Fibroblast of lung (primary cell): ENCODE measurements around the gene GAB2. TPM values are rescaled to one million over a fixed set of nuclear protein-coding genes. Genes with fewer than 3 reads are reported as not detected.
A peak's percentile ranks its signal among the peaks of the same experiment; 100 is the strongest.

ENCODE experiments used
- DNase-seq, 2 donors: peaks; one replicate each; pipeline versions ENCODE4 v3.0.0 to v3.0.0-alpha.2; 2010; ENCODE audit warnings: low read depth in 2 of 2
- H2AFZ ChIP-seq: 2 replicates; pipeline ENCODE4 v1.5.1; 2012; ENCODE audit warnings: low read length, control low read depth, inconsistent platforms
- H3K27ac ChIP-seq: 2 replicates; pipeline ENCODE4 v1.5.1; 2011; ENCODE audit warnings: low read length, control low read depth; ENCODE audit not compliant: insufficient read depth
- H3K27me3 ChIP-seq: 2 replicates; pipeline ENCODE4 v1.5.1; 2011; ENCODE audit warnings: mild to moderate bottlenecking, low read length; ENCODE audit not compliant: control insufficient read depth, insufficient read depth
- H3K36me3 ChIP-seq: 2 replicates; pipeline ENCODE4 v1.5.1; 2011; ENCODE audit warnings: low read length; ENCODE audit not compliant: control insufficient read depth, insufficient read depth
- H3K4me1 ChIP-seq: 2 replicates; pipeline ENCODE4 v1.5.1; 2011; ENCODE audit warnings: low read length; ENCODE audit not compliant: control insufficient read depth, insufficient read depth; ENCODE audit errors: extremely low read depth
- H3K4me2 ChIP-seq: 2 replicates; pipeline ENCODE4 v1.5.1; 2011; ENCODE audit warnings: low read length, control low read depth; ENCODE audit not compliant: insufficient read depth; ENCODE audit errors: extremely low read depth
- H3K4me3 ChIP-seq, 4 experiments: fragments of 200-600 bp in 1 of 4; sonication (generic) in 1 of 4; replicated peaks in 1 of 4; 2 replicates each; pipeline ENCODE4 v1.5.1; 2011 to 2016; ENCODE audit warnings: low read length in 4 of 4, low read depth in 3 of 4, mild to moderate bottlenecking in 3 of 4, control low read depth in 2 of 4, inconsistent platforms in 1 of 4, mixed read lengths in 1 of 4; ENCODE audit not compliant: insufficient read depth in 1 of 4; ENCODE audit errors: control extremely low read depth in 1 of 4
- H3K79me2 ChIP-seq: 2 replicates; pipeline ENCODE4 v1.5.1; 2012; ENCODE audit warnings: mild to moderate bottlenecking, low read length, inconsistent platforms; ENCODE audit not compliant: control insufficient read depth, insufficient read depth
- H3K9ac ChIP-seq: 2 replicates; pipeline ENCODE4 v1.5.1; 2011; ENCODE audit warnings: mild to moderate bottlenecking, low read length, control low read depth; ENCODE audit not compliant: insufficient read depth
- H3K9me3 ChIP-seq: 2 replicates; pipeline ENCODE4 v1.5.1; 2012; ENCODE audit warnings: low read depth, low read length; ENCODE audit not compliant: control insufficient read depth, insufficient read depth
- H4K20me1 ChIP-seq: 2 replicates; pipeline ENCODE4 v1.5.1; 2011; ENCODE audit warnings: low read length; ENCODE audit not compliant: control insufficient read depth, insufficient read depth; ENCODE audit errors: extremely low read depth
- EZH2 ChIP-seq: IDR thresholded peaks from 2 replicates; pipeline ENCODE4 v1.5.1; 2012; ENCODE audit warnings: low read length, control low read depth, mild to moderate bottlenecking; ENCODE audit errors: missing control alignments
- polyA plus RNA-seq, 2 donors: library from polyadenylated mRNA; depleted of rRNA in 1 of 2; stranded (reverse) in 1 of 2; unstranded in 1 of 2; fragments of >200 nt; gene quantifications; 2 replicates each; pipeline ENCODE4 v1.2.1, GENCODE V29; 2011 to 2012; ENCODE audit warnings: missing spikeins in 1 of 2
- total RNA-seq: library from RNA; depleted of rRNA; stranded (reverse); fragments of >200 nt; gene quantifications from 2 replicates; pipeline ENCODE4 v1.2.1, GENCODE V29; 2014
- TF ChIP-seq, protein P1 (sequence below), 2 donors: IDR thresholded peaks in 1 of 2; conservative IDR thresholded peaks in 1 of 2; 1 replicate in 1 of 2; 2 replicates in 1 of 2; pipeline ENCODE4 v1.5.1; 2011 to 2012; ENCODE audit warnings: low read length in 2 of 2, control low read depth in 1 of 2, inconsistent platforms in 1 of 2, low read depth in 1 of 2, mild to moderate bottlenecking in 1 of 2

GAB2 gene
- total and polyA plus RNA-seq, 2 donors (not counting 1 experiment from before 2014, with no cell fraction given), result 7.1 to 14.0 TPM

DNA sequence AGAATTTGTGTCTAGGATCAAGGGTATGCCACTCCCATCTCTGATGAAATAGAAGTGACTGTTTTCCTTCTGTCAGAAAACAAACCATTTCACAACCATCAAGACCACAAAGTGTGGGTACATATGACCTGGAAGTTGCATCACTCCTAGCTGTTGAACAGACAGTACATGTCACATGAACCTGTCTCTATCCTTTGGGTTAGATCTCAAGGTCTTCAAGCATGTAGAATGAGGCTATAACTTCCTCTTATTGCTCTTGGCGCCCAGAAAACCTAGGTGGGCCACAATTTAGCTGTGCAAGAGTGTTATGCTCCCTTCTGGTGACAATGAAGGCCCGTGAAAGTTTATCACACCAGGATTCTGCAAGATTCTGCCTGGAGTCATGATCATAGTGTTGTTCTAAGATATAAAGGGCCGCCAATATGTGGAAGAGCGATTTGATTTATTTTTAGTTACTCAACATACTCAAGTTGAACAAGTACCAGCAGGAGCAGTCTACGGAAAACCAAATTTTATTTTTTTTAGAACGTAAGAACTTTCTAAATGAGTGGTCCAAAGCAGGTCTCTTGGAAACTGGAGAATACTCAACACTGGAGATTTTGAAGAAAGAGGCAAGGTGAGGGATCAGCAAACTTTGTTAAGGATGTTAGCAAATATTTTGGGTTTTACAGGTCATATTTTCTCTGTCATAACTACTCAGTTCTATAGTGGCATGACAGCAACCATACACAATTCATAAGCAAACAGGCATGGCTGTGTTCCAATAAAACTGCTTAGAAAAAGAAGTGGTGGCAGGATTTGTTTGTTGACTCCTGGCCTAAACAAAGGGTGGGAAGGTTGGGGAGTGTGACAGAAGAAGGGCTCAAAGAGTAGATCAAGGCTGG is 127.1 kb downstream of the GAB2 start:
- Histone ChIP-seq H3K4me1 (no peaks in the 10 kb centered on the region), H3K4me2 (no peak overlapping the region), H4K20me1 (no peaks in the 10 kb centered on the region), H3K79me2 (no peaks in the 10 kb centered on the region), H3K27ac (no peak overlapping the region), H3K4me3 (no peak overlapping the region), H3K9ac (no peak overlapping the region), H2AFZ (no peak overlapping the region), H3K27me3 (no peaks in the 10 kb centered on the region), H3K36me3 (no peaks in the 10 kb centered on the region), H3K9me3 (no peaks in the 10 kb centered on the region)
- peak in 1 of 2 donors; percentile 90 for DNase-seq
- TF ChIP-seq, protein P1, sequence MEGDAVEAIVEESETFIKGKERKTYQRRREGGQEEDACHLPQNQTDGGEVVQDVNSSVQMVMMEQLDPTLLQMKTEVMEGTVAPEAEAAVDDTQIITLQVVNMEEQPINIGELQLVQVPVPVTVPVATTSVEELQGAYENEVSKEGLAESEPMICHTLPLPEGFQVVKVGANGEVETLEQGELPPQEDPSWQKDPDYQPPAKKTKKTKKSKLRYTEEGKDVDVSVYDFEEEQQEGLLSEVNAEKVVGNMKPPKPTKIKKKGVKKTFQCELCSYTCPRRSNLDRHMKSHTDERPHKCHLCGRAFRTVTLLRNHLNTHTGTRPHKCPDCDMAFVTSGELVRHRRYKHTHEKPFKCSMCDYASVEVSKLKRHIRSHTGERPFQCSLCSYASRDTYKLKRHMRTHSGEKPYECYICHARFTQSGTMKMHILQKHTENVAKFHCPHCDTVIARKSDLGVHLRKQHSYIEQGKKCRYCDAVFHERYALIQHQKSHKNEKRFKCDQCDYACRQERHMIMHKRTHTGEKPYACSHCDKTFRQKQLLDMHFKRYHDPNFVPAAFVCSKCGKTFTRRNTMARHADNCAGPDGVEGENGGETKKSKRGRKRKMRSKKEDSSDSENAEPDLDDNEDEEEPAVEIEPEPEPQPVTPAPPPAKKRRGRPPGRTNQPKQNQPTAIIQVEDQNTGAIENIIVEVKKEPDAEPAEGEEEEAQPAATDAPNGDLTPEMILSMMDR (conservative IDR thresholded peaks at IDR 0.05 in 1 of 2, IDR thresholded peaks at IDR 0.05 in 1 of 2; ENCODE audit: low read depth in 1 of 2, low read length in 2 of 2), result no peak

DNA sequence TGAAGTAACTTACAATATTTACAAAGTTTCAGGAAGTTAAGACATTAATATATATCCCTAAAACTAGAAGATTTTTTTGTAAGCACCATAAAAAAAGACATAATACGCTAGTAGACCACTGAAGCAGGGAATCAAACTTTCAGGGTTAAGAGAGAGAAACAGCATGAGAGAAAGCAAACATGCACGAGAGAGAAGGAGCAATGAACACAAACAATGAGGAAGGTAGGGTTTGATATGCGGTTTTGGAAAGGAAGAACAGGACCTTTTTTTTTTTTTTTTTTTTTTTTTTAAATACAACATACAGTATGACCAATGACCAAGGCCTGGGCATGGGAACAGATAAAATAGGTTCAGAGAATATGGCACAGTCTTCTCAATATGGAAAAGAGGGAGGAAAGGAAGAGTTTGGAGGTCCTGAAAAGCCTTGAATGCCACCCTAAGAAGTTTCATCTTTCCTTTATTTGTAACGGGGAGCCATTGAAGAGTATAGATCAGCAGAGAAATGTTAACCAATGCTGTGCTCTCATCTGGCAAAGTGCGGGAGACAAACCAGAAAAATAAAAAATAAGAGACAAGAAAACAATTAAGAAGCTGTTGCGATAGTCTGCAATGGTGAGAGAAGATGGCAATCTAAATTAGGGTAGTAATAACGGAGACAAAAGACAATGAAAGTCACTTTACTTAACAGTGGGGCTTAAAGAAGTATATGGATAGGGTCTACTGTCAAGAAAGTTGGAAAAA is 127.9 kb downstream of the GAB2 start:
- Histone ChIP-seq H3K27me3 (no peaks in the 10 kb centered on the region), H3K4me3 (no peak overlapping the region), H3K4me1 (no peaks in the 10 kb centered on the region), H3K79me2 (no peaks in the 10 kb centered on the region), H3K27ac (no peak overlapping the region), H3K9ac (no peak overlapping the region), H4K20me1 (no peaks in the 10 kb centered on the region), H3K4me2 (no peak overlapping the region), H3K9me3 (no peaks in the 10 kb centered on the region), H3K36me3 (no peaks in the 10 kb centered on the region), H2AFZ (no peak overlapping the region)
- no peak for DNase-seq
- TF ChIP-seq, protein P1 (conservative IDR thresholded peaks at IDR 0.05 in 1 of 2, IDR thresholded peaks at IDR 0.05 in 1 of 2; ENCODE audit: low read depth in 1 of 2, low read length in 2 of 2), result no peak
- TF ChIP-seq EZH2, result no peak

DNA sequence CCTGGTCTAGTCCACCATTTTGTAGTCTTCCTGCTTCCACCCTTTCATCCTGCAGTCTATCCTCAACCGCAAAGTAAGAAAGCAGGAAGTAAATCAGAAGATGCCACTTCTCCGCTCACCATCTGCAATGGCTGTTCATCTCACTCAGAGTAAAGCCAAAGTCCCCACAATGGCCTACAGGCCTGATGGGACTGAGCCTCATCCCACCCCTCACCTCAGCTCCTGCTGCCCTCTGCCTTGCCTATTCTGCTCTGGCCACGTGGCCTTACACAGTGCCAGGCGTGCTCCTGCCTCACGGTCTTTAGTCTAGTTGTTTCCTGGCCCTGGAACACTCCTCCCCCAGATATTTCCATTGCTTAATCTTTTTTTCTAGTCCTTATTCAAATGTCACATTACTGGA is 133.4 kb downstream of the GAB2 start:
- DNase-seq, result no peak
- no peak for TF ChIP-seq EZH2
- H3K4me2 ChIP-seq, result no peak overlapping the region
- H3K4me3 ChIP-seq, result no peak overlapping the region
- no peaks in the 10 kb centered on the region for H3K27me3 ChIP-seq
- no peak overlapping the region for H2AFZ ChIP-seq
- no peaks in the 10 kb centered on the region for H4K20me1 ChIP-seq
- no peak overlapping the region for H3K27ac ChIP-seq
- no peaks in the 10 kb centered on the region for H3K36me3 ChIP-seq
- no peaks in the 10 kb centered on the region for H3K9me3 ChIP-seq
- H3K9ac ChIP-seq, result no peak overlapping the region
- H3K4me1 ChIP-seq, result no peaks in the 10 kb centered on the region
- H3K79me2 ChIP-seq, result no peaks in the 10 kb centered on the region
